Activated CD8-positive, alpha-beta memory T cell treated with anti-CD3 and anti-CD28 coated beads for 1 hour (primary cell): ENCODE results near the gene ATP5PB.

Source experiments
- DNase-seq, 2 donors: peaks; one replicate each; pipeline ENCODE4 v3.0.0-alpha.2; 2020; ENCODE audit warnings: low read depth in 1 of 2; ENCODE audit errors: extremely low read depth in 1 of 2

ATP5PB gene

DNA sequence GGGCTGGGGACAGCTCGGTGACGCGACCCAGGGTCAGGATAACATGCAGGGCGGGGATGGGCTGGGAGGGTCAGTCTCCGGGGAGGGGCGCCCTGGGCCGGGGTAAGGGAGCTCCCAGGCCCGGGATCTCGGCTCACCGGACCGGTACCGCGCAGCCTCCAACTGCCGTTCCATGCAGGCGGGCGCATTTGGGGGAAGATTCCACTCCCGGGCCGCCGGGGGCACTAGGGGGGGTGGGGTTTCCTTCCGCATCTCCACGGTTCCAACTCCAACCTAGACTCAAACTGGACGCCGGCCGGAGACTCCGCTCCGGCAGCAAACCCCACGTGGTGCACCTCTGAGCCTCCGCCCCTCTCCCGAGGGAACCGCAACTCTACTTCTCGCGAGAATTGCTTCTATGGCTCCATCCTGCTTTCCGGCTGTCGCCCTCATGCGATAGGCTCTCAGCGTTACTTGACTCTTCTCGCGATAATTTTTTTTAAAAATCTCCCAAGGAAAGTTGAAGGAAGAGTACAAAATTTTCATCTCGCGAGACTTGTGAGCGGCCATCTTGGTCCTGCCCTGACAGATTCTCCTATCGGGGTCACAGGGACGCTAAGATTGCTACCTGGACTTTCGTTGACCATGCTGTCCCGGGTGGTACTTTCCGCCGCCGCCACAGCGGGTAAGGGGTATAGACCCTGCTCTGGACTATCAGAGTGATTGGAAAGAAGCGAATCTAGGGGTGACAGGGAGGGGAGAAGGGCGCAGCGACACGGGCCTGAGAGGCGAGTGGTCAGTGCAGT is at the start of gene ATP5PB, which contains the start of gene WDR77:
Gene ATP5PB, plus strand, starts transcription at position 547 of the 785 bp plus-strand sequence. Its CDS starts 78 bp downstream, at position 625.
Gene WDR77, minus strand, starts transcription at position 339 of the 785 bp plus-strand sequence. Its CDS starts 87 bp downstream, at position 252.
- DNase-seq, result peak; percentile 66 to 80

DNA sequence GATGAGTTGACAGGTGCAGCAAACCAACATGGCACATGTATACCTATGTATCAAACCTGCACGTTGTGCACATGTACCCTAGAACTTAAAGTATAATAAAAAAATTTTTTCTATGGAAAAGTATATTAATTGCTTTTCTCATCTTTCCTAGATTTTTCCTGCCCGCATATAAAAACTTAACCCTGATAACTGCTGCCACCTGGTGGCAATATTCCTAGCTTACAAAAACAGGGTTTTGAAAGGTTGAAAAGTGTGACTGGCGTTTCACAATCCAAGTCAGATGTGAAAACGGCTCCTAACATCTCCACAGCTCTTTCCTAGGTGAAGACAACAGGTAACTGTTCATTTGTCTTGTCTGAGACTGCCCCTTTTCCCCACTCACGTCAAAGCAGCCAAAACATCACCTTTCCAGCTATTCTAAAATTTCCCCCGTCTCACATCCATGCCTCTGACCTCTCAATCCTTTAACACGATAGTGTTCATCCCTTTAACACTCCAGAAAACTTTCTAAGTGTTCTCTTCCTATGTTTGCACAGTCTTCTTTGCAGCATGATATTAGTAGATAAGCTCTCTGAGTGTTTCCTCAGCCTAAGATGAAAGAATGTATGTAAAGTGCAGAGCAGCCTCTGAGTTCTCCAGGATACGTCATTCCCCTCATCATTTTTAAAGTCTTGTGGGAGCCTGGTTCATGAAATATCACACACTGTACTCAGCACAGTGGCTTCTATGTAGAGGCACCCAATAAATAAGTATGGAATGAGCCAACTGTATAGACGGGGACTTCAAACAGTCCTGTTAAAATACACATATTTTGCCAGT is 49.3 kb upstream of the ATP5PB start:
- peak in 1 of 2 donors; percentile 21 for DNase-seq

DNA sequence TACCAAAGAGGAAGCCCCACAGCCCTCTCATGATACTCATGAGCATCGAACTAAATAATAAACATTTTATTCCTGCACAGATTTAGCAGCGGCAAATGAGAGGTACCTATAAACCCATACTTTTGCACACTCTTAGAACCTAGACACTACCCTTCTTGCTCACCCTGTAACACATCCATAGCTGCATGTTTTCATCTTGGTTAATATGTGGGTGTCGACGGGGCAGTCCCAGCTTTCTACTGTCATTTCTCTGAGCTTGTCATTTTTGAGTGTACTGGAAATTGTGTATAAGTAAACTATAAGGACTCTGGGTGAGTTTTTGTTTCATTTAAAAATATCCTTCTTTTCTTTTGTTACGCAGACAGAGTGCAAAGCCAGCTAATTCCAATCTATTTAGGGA is 47.2 kb upstream of the ATP5PB start:
- no peak for DNase-seq

GRCh38 chr1:111404588-111404987 is 44.7 kb upstream of the ATP5PB start:
- no peak for DNase-seq

DNA sequence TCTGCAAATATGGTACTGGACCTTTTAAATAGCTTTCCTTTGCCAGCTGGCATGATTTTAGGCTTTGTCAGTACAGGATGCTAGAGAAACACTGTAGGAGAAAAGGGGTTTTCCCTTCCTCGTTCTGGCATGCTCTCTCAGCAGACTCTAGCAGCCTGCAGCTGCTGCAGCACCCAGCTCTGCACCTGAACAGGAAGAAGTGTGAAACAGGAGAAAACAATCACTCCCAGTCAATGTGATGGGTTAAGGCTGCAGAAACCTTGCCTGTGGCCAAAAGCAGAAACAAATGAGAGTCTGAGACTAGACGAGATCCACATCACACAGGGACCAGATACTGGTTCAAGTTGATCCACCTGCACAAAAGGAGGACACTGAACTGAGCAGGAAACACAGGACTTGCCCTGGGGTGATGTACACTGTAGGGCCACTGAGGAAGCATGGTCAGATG is 42.9 kb upstream of the ATP5PB start:
- peak; percentile 5 to 6 for DNase-seq

GRCh38 chr1:111407301-111407700 is 42.0 kb upstream of the ATP5PB start:
- DNase-seq, result no peak

- DNase-seq, result no peak
Observed at GRCh38 chr1:111412839-111413238, 36.4 kb upstream of the ATP5PB start.

GRCh38 chr1:111414756-111415155 is 34.5 kb upstream of the ATP5PB start:
- no peak for DNase-seq

DNA sequence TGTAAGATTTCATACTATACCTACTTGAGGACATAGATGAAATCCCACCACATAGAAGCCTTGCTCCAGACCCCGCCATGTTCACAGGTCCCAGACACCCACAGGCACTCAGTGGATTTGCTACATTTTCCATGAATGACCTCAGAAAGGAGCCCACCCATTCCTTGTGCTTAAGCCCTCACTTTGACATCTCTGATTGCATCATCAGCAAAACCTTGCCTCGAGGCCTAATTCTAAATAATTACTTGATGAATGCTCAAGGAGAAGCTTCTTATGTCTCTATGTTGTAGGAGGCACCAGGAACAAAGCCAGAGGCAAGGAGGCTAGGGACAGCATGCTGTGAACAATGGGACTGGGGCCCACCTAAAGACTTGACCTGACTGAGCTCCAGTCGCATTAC is 33.8 kb upstream of the ATP5PB start:
- DNase-seq, result no peak

- no peak for DNase-seq
Observed at GRCh38 chr1:111417755-111418154, 31.5 kb upstream of the ATP5PB start.

- no peak for DNase-seq
Observed at GRCh38 chr1:111419037-111419436, 30.2 kb upstream of the ATP5PB start.

- DNase-seq, result no peak
Observed at GRCh38 chr1:111420377-111420776, 28.9 kb upstream of the ATP5PB start.

DNA sequence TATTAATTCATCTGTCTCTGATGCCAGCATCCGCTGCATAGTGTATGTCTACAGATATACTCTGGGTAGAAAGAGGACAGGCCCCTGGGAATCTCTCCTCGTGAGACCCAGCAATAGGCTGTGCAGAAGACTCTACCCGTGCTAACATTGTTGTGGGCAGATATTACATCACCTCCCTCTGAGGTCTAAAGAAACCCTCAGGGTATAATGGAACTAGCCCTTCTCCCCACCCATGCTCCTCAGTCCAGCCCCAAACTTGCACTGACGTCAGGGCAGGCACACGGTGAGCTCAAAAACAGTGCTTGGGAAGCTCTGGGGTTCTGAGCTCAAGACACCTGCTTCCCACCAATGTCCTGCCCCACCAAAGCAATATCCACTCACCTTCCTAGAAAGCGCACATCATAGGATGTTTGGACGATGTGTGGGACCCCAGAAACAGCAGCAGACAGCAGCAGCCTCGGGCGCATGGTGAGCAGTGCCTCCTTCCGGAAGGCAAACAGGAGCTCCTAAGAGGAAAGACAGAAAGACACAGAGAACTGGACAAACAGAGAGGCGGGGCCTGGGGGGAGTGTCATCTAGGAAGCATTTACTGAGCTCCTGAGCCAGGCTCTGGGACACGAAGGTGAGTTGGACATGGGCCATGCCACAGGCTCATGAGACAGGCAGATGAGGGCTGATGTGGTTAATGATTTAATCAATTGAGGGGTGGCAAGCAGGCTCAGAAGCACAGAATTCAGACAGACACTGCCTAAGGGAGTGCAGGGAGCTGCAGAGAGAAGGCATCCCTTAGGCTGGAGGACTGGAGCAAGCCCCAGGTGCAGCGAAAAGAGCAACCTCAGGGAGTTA is 26.5 kb upstream of the ATP5PB start:
- no peak for DNase-seq

DNA sequence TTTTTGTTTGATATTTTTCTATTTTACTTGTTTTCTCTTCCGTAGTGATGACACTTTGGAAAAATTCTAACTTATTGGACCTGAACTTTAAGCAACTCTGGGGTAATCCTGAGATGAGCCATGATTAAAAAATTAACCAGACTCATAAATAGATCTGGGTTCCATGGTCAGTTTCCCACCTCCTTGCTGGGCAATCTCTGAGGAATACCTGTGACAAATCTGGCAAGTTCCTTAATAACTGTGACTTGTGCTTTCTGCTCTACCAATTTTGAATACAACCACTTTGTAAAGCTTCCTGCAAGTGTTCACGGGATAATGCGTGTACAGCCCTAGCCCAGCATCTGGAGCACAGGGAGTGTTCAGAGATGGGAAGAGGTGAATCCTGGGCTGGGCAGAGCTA is 25.0 kb upstream of the ATP5PB start:
- DNase-seq, result no peak

- DNase-seq, result no peak
Observed at GRCh38 chr1:111436726-111437125, 12.5 kb upstream of the ATP5PB start.

DNA sequence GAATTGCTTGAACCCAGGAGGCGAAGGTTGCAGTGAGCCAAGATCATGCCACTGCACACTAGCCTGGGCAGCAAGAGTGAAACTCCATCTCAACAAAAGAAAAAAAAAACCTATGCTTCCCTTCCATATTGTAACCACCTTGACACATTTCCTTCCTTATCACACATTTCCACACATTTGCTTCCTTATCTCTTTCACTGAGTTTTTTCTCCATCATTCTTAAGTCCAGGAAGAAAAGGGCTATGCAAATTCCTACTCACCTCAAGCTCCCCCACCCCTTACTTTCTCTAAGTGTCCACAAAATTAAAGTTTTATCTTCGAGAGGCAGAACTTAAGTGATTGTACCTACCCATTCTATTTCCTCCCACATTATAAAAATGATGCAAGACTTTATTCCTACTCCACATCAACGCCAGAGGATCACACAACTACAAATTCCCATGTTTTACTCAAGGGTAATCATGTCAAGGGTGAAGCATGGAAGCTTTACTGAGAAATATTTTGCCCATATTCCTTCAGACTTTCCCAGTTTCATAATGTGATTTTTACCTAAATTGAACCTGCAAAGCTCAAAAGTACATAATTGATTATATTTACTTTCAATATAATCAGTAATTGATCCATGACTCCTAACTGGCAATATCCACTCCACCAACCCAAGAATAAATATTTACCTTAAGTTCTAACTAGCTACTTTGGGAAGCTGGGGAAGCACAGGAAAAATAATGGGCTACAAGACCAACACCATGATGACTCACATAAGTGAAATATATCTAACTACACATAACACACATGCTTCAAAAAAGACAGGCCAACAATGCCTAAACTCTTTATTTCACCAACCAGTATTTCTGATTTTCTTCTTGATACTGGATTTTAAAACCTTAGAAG is 9.6 kb upstream of the ATP5PB start:
- DNase-seq, result no peak

DNA sequence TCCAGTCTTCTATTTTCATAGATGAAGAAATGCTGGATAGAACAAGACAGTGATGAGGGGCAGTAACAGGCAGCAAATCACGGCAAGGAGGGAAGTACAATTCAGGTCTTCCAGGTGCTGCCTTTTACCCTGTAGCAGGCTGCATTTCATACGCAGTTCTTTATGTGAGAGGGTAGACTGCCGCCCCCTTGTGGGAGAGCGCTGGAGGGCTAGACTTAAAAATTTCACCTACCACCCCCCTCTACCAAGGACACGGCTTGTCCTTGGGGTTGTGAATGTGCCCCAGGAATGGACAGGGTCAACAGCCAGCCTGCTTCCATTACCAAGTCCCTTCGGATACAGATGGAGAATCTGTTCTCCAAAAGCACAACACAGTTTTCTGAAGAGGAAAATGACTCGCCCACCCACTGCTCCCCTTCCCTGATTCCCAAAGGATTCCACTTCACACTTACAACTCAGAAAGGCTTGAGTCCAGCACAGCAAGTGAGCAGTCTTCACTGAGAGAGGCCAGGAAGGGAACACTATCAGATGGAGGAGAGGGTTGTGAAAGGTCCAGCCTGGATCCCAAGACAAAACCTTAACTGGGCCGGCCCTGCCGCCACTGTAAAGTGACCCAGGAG is 7.6 kb upstream of the ATP5PB start:
- peak; percentile 40 to 46 for DNase-seq

DNA sequence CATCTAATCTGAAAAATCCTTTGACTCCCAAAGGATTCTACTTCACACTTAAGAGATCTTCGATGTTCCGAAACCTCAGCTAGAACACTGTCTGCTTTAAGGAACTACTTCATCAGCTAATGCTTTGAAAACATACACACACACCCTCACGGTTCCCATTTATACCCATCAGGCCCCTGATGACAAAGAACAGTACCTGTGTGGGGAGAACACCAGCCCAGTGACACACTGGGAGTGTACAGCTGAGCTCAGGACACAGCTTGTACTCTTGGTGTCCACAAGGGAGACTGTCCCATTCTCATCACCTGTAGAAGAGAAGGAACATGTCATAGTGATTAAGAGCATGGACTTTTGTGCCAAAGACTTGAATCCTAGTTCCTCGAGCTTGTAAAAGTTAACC is 6.8 kb upstream of the ATP5PB start:
- no peak for DNase-seq

DNA sequence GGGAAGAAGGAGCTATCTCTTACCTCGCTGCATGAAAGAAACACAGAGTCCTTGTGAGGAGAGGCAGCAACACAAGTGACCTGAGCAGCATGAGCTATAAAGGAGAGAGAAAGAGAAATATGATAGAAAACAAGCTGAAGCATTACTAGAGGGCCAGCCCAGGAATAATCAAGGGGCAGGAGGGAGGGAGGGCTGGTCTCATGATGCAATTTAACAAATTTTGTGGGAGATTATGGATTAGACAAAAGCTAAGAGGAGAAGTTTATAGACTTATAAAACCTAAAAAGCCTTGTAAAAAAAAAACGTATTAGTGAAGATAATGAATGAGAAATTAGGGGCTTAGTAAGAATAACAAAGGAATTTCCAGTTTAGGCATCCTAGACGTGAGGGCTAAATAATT is 5.2 kb upstream of the ATP5PB start:
- DNase-seq, result no peak

GRCh38 chr1:111446546-111446945 is 2.7 kb upstream of the ATP5PB start:
- DNase-seq, result no peak
